ENCODE results near the gene LYSMD1.

Gene LYSMD1

GRCh38 chr1:151175041-151175741 lies 9.5 kb upstream of the LYSMD1 start:
- DNase-seq, result peak; percentile 84

GRCh38 chr1:151171190-151171589 lies 5.5 kb upstream of the LYSMD1 start:
- DNase-seq, result no peak

GRCh38 chr1:151167116-151167515 lies 1.4 kb upstream of the LYSMD1 start:
- no peak for DNase-seq

GRCh38 chr1:151166505-151166956 lies 829 bp upstream of the LYSMD1 start:
- no peak for DNase-seq

- DNase-seq, result peak; percentile 71
Measured at GRCh38 chr1:151165281-151165737, 393 bp downstream of the LYSMD1 start.

GRCh38 chr1:151164732-151165280 lies 896 bp downstream of the LYSMD1 start:
- DNase-seq, result peak; percentile 62

- no peak for DNase-seq
Measured at GRCh38 chr1:151159373-151159772, 6.3 kb downstream of the LYSMD1 start.

- DNase-seq, result no peak
Measured at GRCh38 chr1:151158751-151159251, 6.9 kb downstream of the LYSMD1 start.

GRCh38 chr1:151158326-151158725 lies 7.4 kb downstream of the LYSMD1 start:
- no peak for DNase-seq

- no peak for DNase-seq
Measured at GRCh38 chr1:151157067-151157531, 8.6 kb downstream of the LYSMD1 start.

GRCh38 chr1:151156515-151156819 lies 9.2 kb downstream of the LYSMD1 start, which contains the start of gene TNFAIP8L2:
Gene TNFAIP8L2, plus strand, starts transcription at chr1:151156649. Its CDS starts 2,049 bp downstream, at chr1:151158698.
- DNase-seq, result peak; percentile 11

GRCh38 chr1:151147665-151148064 lies 18.0 kb downstream of the LYSMD1 start:
- DNase-seq, result no peak

GRCh38 chr1:151147132-151147503 lies 18.6 kb downstream of the LYSMD1 start:
- no peak for DNase-seq

GRCh38 chr1:151146412-151147131 lies 19.1 kb downstream of the LYSMD1 start, which contains the start of gene SEMA6C:
Gene SEMA6C, minus strand, starts transcription at chr1:151146631. Its CDS starts 4,010 bp downstream, at chr1:151142621.
- DNase-seq, result peak; percentile 97

GRCh38 chr1:151146072-151146411 lies 19.7 kb downstream of the LYSMD1 start:
- no peak for DNase-seq

- DNase-seq, result no peak
Measured at GRCh38 chr1:151145304-151146071, 20.2 kb downstream of the LYSMD1 start.

GRCh38 chr1:151144474-151145303 lies 21.0 kb downstream of the LYSMD1 start:
- no peak for DNase-seq

- DNase-seq, result no peak
Measured at GRCh38 chr1:151143986-151144385, 21.7 kb downstream of the LYSMD1 start.

GRCh38 chr1:151143057-151143435 lies 22.7 kb downstream of the LYSMD1 start:
- no peak for DNase-seq

GRCh38 chr1:151142411-151143056 lies 23.2 kb downstream of the LYSMD1 start:
- DNase-seq, result no peak

- no peak for DNase-seq
Measured at GRCh38 chr1:151137789-151138188, 27.9 kb downstream of the LYSMD1 start.
